Activated T-cell treated with anti-CD3 and anti-CD28 coated beads, Interleukin-2, amount 50 U/mL, for 48 hours (primary cell): ENCODE results near the gene PRDX6.
"Not testable (repeated sequence)": the region's sequence is repeated elsewhere in the genome, so short reads cannot be mapped to it uniquely, and the experiment has no call there.

Experiments
- DNase-seq, 2 experiments: peaks; one replicate each; pipeline ENCODE4 v3.0.0-alpha.2; 2020

The PRDX6 gene

GRCh38 chr1:173502104-173502503, 25.0 kb downstream of the PRDX6 start:
- DNase-seq = no peak

GRCh38 chr1:173503391-173503790, 26.3 kb downstream of the PRDX6 start:
- DNase-seq = no peak

- no peak for DNase-seq
These were observed 27.1 kb downstream of the PRDX6 start for GRCh38 chr1:173504268-173504667.

GRCh38 chr1:173505391-173505790, 28.3 kb downstream of the PRDX6 start:
- no peak for DNase-seq

- DNase-seq = no peak
These were observed 29.3 kb downstream of the PRDX6 start for GRCh38 chr1:173506437-173506836.

- no peak for DNase-seq
These were observed 30.2 kb downstream of the PRDX6 start for GRCh38 chr1:173507205-173507846.

- DNase-seq = no peak
These were observed 30.7 kb downstream of the PRDX6 start for GRCh38 chr1:173507847-173508209.

GRCh38 chr1:173508541-173508940, 31.4 kb downstream of the PRDX6 start:
- DNase-seq = no peak

- no peak for DNase-seq
These were observed 32.7 kb downstream of the PRDX6 start for GRCh38 chr1:173509797-173510196.

GRCh38 chr1:173514503-173514902, 37.4 kb downstream of the PRDX6 start:
- not testable (repeated sequence) for DNase-seq

GRCh38 chr1:173520799-173521198, 43.7 kb downstream of the PRDX6 start:
- DNase-seq = no peak

GRCh38 chr1:173523329-173523728, 46.2 kb downstream of the PRDX6 start:
- no peak for DNase-seq

GRCh38 chr1:173525926-173526325, 48.8 kb downstream of the PRDX6 start:
- no peak for DNase-seq

GRCh38 chr1:173527151-173527826, 50.2 kb downstream of the PRDX6 start:
- no peak for DNase-seq

GRCh38 chr1:173529106-173529505, 52.0 kb downstream of the PRDX6 start:
- DNase-seq = no peak

GRCh38 chr1:173530795-173531693, 53.9 kb downstream of the PRDX6 start:
- no peak for DNase-seq

- DNase-seq = no peak
These were observed 55.1 kb downstream of the PRDX6 start for GRCh38 chr1:173532237-173532636.

GRCh38 chr1:173536223-173536622, 59.1 kb downstream of the PRDX6 start:
- no peak for DNase-seq
